DND-41 (cell line): Measurements from ENCODE around the gene KCNAB1.

Source experiments
- ATAC-seq: fragments of 200-7000 bp; cut with Tn5 transposase; 3 replicates; pipeline ENCODE4 v1.9.1; 2021; ENCODE audit warnings: low read depth; ENCODE audit not compliant: insufficient read depth
- DNase-seq: peaks from one replicate; pipeline ENCODE4 v3.0.0-alpha.2; 2020
- H2AFZ ChIP-seq: 2 replicates; pipeline ENCODE4 v1.6.0; 2012; ENCODE audit warnings: low read depth, low read length
- H3K27ac ChIP-seq: 2 replicates; pipeline ENCODE4 v1.5.1; 2012; ENCODE audit warnings: low read length, inconsistent platforms
- H3K27me3 ChIP-seq: fragments of 200-600 bp; sonication (generic); 2 replicates; pipeline ENCODE4 v1.6.0; 2012; ENCODE audit warnings: low read length, mild to moderate bottlenecking, inconsistent platforms; ENCODE audit not compliant: insufficient read depth, poor library complexity
- H3K36me3 ChIP-seq: 2 replicates; pipeline ENCODE4 v1.5.1; 2012; ENCODE audit warnings: low read length, inconsistent platforms; ENCODE audit not compliant: insufficient read depth
- H3K4me1 ChIP-seq: 2 replicates; pipeline ENCODE4 v1.5.1; 2012; ENCODE audit warnings: mild to moderate bottlenecking, low read length; ENCODE audit not compliant: insufficient read depth
- H3K4me2 ChIP-seq: 2 replicates; pipeline ENCODE4 v1.6.0; 2012; ENCODE audit warnings: mild to moderate bottlenecking, moderate library complexity, low read length, inconsistent platforms; ENCODE audit not compliant: insufficient read depth
- H3K4me3 ChIP-seq, 2 experiments: fragments of 200-600 bp in 1 of 2; shearing (Covaris generic) in 1 of 2; 2 replicates each; pipeline ENCODE4 v1.5.1; 2012 to 2016; ENCODE audit warnings: inconsistent platforms in 2 of 2, low read length in 2 of 2, mild to moderate bottlenecking in 2 of 2, low read depth in 1 of 2, moderate library complexity in 1 of 2
- H3K79me2 ChIP-seq: 2 replicates; pipeline ENCODE4 v1.6.0; 2012; ENCODE audit warnings: low read length, inconsistent platforms; ENCODE audit not compliant: insufficient read depth
- H3K9ac ChIP-seq: 2 replicates; pipeline ENCODE4 v1.6.0; 2012; ENCODE audit warnings: low read depth, mild to moderate bottlenecking, inconsistent platforms, low read length, moderate library complexity
- H3K9me3 ChIP-seq: 2 replicates; pipeline ENCODE4 v1.5.1; 2012; ENCODE audit warnings: low read length, moderate library complexity, mild to moderate bottlenecking, inconsistent platforms; ENCODE audit not compliant: insufficient read depth, severe bottlenecking
- H4K20me1 ChIP-seq: 2 replicates; pipeline ENCODE4 v1.6.0; 2012; ENCODE audit warnings: low read length; ENCODE audit not compliant: insufficient read depth
- CTCF ChIP-seq: IDR thresholded peaks from 2 replicates; pipeline ENCODE4 v1.5.1; 2012; ENCODE audit warnings: borderline replicate concordance, low read length, moderate library complexity, mild to moderate bottlenecking; ENCODE audit not compliant: poor library complexity, severe bottlenecking; ENCODE audit errors: extremely low read depth
- EZH2 ChIP-seq: IDR thresholded peaks from 3 replicates; pipeline ENCODE4 v1.6.1; 2012; ENCODE audit warnings: borderline replicate concordance, low read depth, mild to moderate bottlenecking, moderate library complexity, low read length, inconsistent platforms; ENCODE audit not compliant: severe bottlenecking

The KCNAB1 gene

GRCh38 chr3:156371701-156372100, 251.3 kb downstream of the KCNAB1 start:
- Histone ChIP-seq H3K4me2 (no peak overlapping the region), H2AFZ (no peak overlapping the region), H3K36me3 (no peaks in the 10 kb centered on the region), H3K9me3 (no peaks in the 10 kb centered on the region), H3K4me1 (no peaks in the 10 kb centered on the region), H3K27me3 (peaks cover 9% of the 10 kb centered on the region), H3K27ac (no peak overlapping the region), H3K9ac (no peak overlapping the region), H4K20me1 (no peaks in the 10 kb centered on the region), H3K4me3 (no peak overlapping the region), H3K79me2 (no peaks in the 10 kb centered on the region)
- no peak for DNase-seq
- TF ChIP-seq EZH2: no peak
- no peak for TF ChIP-seq CTCF
- no peak for ATAC-seq

- Histone ChIP-seq H3K9ac (no peak overlapping the region), H3K4me3 (no peak overlapping the region), H3K27me3 (peaks cover 9% of the 10 kb centered on the region), H3K79me2 (no peaks in the 10 kb centered on the region), H2AFZ (no peak overlapping the region), H3K4me1 (no peaks in the 10 kb centered on the region), H3K36me3 (no peaks in the 10 kb centered on the region), H4K20me1 (no peaks in the 10 kb centered on the region), H3K4me2 (no peak overlapping the region), H3K27ac (no peak overlapping the region), H3K9me3 (no peaks in the 10 kb centered on the region)
- no peak for ATAC-seq
- no peak for DNase-seq
- TF ChIP-seq CTCF (no peak), EZH2 (no peak)
These were observed 252.7 kb downstream of the KCNAB1 start for GRCh38 chr3:156373095-156373494.

GRCh38 chr3:156373654-156374053, 253.3 kb downstream of the KCNAB1 start:
- DNase-seq: no peak
- TF ChIP-seq CTCF (no peak), EZH2 (no peak)
- no peaks in the 10 kb centered on the region for H3K79me2 ChIP-seq
- no peak overlapping the region for H3K4me2 ChIP-seq
- H3K36me3 ChIP-seq: no peaks in the 10 kb centered on the region
- H2AFZ ChIP-seq: no peak overlapping the region
- no peak for ATAC-seq
- H3K4me1 ChIP-seq: no peaks in the 10 kb centered on the region
- H3K27me3 ChIP-seq: peaks cover 9% of the 10 kb centered on the region
- no peak overlapping the region for H3K27ac ChIP-seq
- H3K9ac ChIP-seq: no peak overlapping the region
- no peaks in the 10 kb centered on the region for H3K9me3 ChIP-seq
- no peak overlapping the region for H3K4me3 ChIP-seq
- no peaks in the 10 kb centered on the region for H4K20me1 ChIP-seq

- Histone ChIP-seq H3K27me3 (peaks cover 16% of the 10 kb centered on the region), H3K9ac (no peak overlapping the region), H3K4me2 (no peak overlapping the region), H3K4me1 (no peaks in the 10 kb centered on the region), H3K4me3 (no peak overlapping the region), H3K79me2 (no peaks in the 10 kb centered on the region), H2AFZ (no peak overlapping the region), H3K36me3 (no peaks in the 10 kb centered on the region), H4K20me1 (no peaks in the 10 kb centered on the region), H3K9me3 (no peaks in the 10 kb centered on the region), H3K27ac (no peak overlapping the region)
- no peak for ATAC-seq
- no peak for DNase-seq
- TF ChIP-seq EZH2 (no peak), CTCF (no peak)
These were observed 255.8 kb downstream of the KCNAB1 start for GRCh38 chr3:156376199-156376598.
